Measurements from ENCODE around the gene SECISBP2.

The SECISBP2 gene

DNA sequence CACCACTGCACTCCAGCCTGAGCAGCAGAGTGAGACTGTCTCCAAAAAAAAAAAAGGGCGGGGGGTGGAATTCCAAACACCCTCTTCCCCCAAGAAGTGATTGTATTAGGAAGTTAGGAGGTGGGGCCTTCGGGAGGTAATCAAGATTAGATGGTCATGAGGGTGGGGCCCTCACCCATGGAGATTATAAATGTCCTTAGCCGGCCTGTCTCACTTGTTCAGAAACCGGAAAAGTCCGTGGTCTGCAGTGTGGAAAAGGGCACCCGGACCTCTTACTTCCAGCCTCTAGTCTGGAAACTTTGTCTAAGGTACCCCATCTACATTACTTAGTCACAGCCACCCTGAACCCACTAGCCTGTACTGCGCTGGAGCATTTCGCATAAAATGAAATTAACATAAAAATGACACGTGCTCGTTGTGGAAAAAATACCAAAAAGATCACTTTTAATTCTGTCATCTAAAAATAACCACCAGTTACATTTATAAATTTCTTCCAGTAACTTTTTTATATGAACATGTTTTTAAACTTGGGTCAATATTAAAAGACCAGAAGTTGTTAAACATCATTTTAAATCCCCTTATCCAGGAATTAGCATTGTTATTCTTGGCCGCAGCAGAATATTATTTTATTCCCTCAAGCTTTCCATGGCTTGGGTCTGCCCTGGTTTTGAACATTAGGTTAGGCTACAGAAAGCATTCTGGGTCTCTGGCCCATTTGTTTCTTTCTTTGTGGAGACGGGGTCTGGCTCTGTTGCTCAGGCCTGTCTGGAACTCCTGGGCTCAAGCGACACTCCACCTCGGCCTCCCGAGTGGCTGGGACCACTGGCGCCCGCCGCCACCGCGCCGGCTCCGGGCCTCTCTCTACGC is 8.5 kb upstream of the SECISBP2 start:
- Histone ChIP-seq H3K79me1 (replicated peaks; ENCODE audit: low read length, poor library complexity, severe bottlenecking) (peaks cover 8% of the 10 kb centered on the region), H4K91ac (ENCODE audit: low read length) (peak overlapping the region; percentile 96), H3K27me3 (ENCODE audit: control insufficient read depth in 1 of 2, insufficient read depth in 1 of 2, low read length in 2 of 2) (no peaks in the 10 kb centered on the region), H2BK15ac (ENCODE audit: low read depth, poor library complexity, severe bottlenecking) (peak overlapping the region; percentile 92), H4K8ac (ENCODE audit: low read length) (peak overlapping the region; percentile 96), H3K4me2 (ENCODE audit: low read length, poor library complexity, severe bottlenecking) (peak overlapping the region; percentile 86), H3K27ac (ENCODE audit: low read length, poor library complexity, severe bottlenecking) (peak overlapping the region; percentile 67), H3K9me3 (ENCODE audit: control insufficient read depth, low read length) (no peaks in the 10 kb centered on the region), H3K18ac (ENCODE audit: low read depth in 1 of 2, low read length in 2 of 2) (peak overlapping the region; percentile 96 to 100), H3K36me3 (ENCODE audit: control insufficient read depth in 1 of 2, insufficient read depth in 2 of 2, low read depth in 1 of 2, low read length in 2 of 2) (peaks cover 0 to 16% of the 10 kb centered on the region in 2 experiments), H3K14ac (ENCODE audit: low read length in 2 of 2) (peak overlapping the region in 1 of 2 experiments; percentile 98), H2BK5ac (ENCODE audit: low read depth, low read length, poor library complexity, severe bottlenecking) (peak overlapping the region; percentile 95), H2AK5ac (ENCODE audit: low read length, severe bottlenecking) (peak overlapping the region; percentile 97), H3K9ac (ENCODE audit: low read length) (peak overlapping the region; percentile 99), H2BK12ac (ENCODE audit: low read length in 2 of 2) (no peak overlapping the region), H3K4ac (ENCODE audit: low read depth in 1 of 2, low read length in 2 of 2) (peak overlapping the region; percentile 98 to 100), H3K23ac (ENCODE audit: low read length in 2 of 2) (peak overlapping the region in 1 of 2 experiments; percentile 96), H2BK120ac (ENCODE audit: low read depth, low read length) (peak overlapping the region; percentile 84), H2AFZ (ENCODE audit: low read depth, low read length) (peak overlapping the region; percentile 93), H3K4me3 (ENCODE audit: insufficient read depth in 1 of 2, low read depth in 1 of 2, low read length in 2 of 2) (peak overlapping the region; percentile 77 to 89), H3K4me1 (ENCODE audit: control insufficient read depth, insufficient read depth, low read depth, low read length) (peaks cover 2% of the 10 kb centered on the region)
- peak; percentile 23 for DNase-seq
- WGBS = 42% methylated on average over 14 of the region's 23 CpGs

DNA sequence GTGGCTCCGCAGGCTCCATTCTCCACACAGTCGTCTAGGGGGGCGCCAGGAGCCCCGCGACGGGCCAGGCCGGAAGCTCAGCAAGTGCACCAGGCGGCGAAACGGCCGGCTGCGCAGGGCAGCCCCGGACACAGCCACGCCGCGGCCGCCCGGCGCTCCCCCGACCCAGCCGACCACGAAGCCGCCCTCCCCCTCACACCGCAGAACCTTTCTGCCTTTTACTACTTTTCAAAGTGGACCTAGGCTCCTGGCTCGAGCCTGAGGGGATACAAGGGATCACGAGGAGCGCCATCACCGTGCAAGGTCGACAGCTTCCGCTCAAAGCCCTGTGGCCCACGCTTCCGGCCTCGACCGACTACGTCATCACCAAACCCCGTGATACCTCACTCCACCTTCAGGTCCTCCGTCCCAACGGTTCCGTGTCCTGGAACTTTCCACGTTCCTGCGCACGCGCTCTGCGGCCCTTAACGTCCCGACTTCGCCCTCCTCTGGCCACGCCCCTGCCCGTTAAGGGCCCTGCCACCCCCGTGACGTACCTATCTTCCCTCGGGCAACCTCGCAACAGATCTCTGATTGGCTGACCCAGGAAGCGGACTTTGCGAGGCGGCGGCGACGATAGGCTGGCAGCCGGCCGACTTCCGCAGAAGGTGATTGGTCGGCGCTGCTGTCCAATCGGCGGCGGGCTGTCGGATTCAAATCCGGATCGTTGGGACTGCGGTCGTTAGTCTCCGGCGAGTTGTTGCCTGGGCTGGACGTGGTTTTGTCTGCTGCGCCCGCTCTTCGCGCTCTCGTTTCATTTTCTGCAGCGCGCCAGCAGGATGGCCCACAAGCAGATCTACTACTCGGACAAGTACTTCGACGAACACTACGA is 7.6 kb upstream of the SECISBP2 start, which contains the start of gene CKS2:
CKS2 (plus strand) TSS at position 721 of the 871 bp plus-strand sequence; CDS start at position 819, 98 bp downstream.
- H3K4me3 ChIP-seq (ENCODE audit: insufficient read depth in 1 of 2, low read depth in 1 of 2, low read length in 2 of 2) = peak within 1 kb of the TSS; percentile 91 to 96
- H2AFZ ChIP-seq (ENCODE audit: low read depth, low read length) = peak within 1 kb of the TSS; percentile 93
- H3K36me3 ChIP-seq (ENCODE audit: control insufficient read depth in 1 of 2, insufficient read depth in 2 of 2, low read depth in 1 of 2, low read length in 2 of 2) = peaks cover 0 to 18% of the 10 kb centered on the region in 2 experiments
- peak within 1 kb of the TSS; percentile 92 for H2BK15ac ChIP-seq (ENCODE audit: low read depth, poor library complexity, severe bottlenecking)
- peak within 1 kb of the TSS; percentile 96 for H4K8ac ChIP-seq (ENCODE audit: low read length)
- peak within 1 kb of the TSS; percentile 99 for H3K9ac ChIP-seq (ENCODE audit: low read length)
- H4K91ac ChIP-seq (ENCODE audit: low read length) = peak within 1 kb of the TSS; percentile 96
- DNase-seq = peak; percentile 100
- H2BK12ac ChIP-seq (ENCODE audit: low read length in 2 of 2) = peak within 1 kb of the TSS in 1 of 2 experiments; percentile 72
- peak within 1 kb of the TSS; percentile 90 for H2AK5ac ChIP-seq (ENCODE audit: low read length, severe bottlenecking)
- peak within 1 kb of the TSS; percentile 84 for H2BK120ac ChIP-seq (ENCODE audit: low read depth, low read length)
- H2BK5ac ChIP-seq (ENCODE audit: low read depth, low read length, poor library complexity, severe bottlenecking) = peak within 1 kb of the TSS; percentile 95
- peak within 1 kb of the TSS; percentile 86 for H3K4me2 ChIP-seq (ENCODE audit: low read length, poor library complexity, severe bottlenecking)
- H3K23ac ChIP-seq (ENCODE audit: low read length in 2 of 2) = peak within 1 kb of the TSS in 1 of 2 experiments; percentile 96
- no peaks in the 10 kb centered on the region for H3K9me3 ChIP-seq (ENCODE audit: control insufficient read depth, low read length)
- H3K27me3 ChIP-seq (ENCODE audit: control insufficient read depth in 1 of 2, insufficient read depth in 1 of 2, low read length in 2 of 2) = no peaks in the 10 kb centered on the region
- WGBS = under 1% methylated on average over 80 of the region's 86 CpGs
- H3K4me1 ChIP-seq (ENCODE audit: control insufficient read depth, insufficient read depth, low read depth, low read length) = peaks cover 2% of the 10 kb centered on the region
- peaks cover 8% of the 10 kb centered on the region for H3K79me1 ChIP-seq (replicated peaks; ENCODE audit: low read length, poor library complexity, severe bottlenecking)
- peak within 1 kb of the TSS; percentile 67 for H3K27ac ChIP-seq (ENCODE audit: low read length, poor library complexity, severe bottlenecking)
- peak within 1 kb of the TSS; percentile 98 to 100 for H3K4ac ChIP-seq (ENCODE audit: low read depth in 1 of 2, low read length in 2 of 2)
- peak within 1 kb of the TSS in 1 of 2 experiments; percentile 98 for H3K14ac ChIP-seq (ENCODE audit: low read length in 2 of 2)
- peak within 1 kb of the TSS; percentile 96 to 100 for H3K18ac ChIP-seq (ENCODE audit: low read depth in 1 of 2, low read length in 2 of 2)

DNA sequence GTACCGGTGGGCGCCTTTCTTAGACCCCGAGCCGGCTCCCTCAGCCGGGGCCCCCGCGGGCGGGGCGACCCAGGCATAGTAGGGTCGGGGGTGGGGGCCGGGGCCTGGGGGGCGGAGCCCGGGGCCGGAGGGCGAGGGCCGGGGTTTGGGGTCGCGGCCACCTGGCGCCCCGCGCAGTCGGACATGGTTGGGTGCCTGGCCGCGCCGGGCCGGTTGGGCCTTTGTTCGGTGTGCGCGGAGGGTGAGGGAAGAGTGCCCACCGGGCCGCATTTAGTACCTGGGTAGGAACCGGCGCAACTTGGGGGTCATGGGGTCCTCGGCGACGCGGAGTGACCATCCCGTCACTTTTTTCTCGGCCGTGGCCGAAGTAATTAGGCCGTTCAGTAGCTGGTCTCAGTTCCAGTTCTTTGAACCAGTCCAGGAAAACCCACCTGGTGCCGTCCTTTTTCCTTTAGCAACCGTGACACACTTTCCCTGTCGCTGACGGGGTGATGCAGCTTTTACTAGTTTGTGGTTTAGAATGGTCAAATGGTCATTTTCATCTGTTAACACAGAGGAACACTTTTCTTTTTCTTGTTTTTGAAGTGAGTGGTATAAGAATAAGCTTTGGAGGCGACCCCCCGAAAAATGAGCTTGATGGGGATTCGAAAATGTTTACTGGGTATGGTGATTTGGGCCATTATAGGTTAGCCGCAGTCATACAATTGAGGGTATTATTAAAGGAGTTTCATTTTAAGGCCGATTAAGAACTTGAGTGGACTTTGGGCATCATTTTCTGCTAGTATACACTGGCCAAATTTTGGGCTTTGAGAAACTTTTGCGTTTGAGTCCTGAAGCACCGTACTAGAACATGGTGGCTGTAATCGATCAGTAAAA is 6.7 kb upstream of the SECISBP2 start:
- 1% methylated on average over 49 of the region's 54 CpGs for WGBS
- no peak overlapping the region for H4K8ac ChIP-seq (ENCODE audit: low read length)
- H3K18ac ChIP-seq (ENCODE audit: low read depth in 1 of 2, low read length in 2 of 2) = peak overlapping the region in 1 of 2 experiments; percentile 84
- peak; percentile 34 for DNase-seq
- H3K79me1 ChIP-seq (replicated peaks; ENCODE audit: low read length, poor library complexity, severe bottlenecking) = peaks cover 8% of the 10 kb centered on the region
- peak overlapping the region; percentile 91 to 96 for H3K4me3 ChIP-seq (ENCODE audit: insufficient read depth in 1 of 2, low read depth in 1 of 2, low read length in 2 of 2)
- H4K91ac ChIP-seq (ENCODE audit: low read length) = peak overlapping the region; percentile 21
- H3K14ac ChIP-seq (ENCODE audit: low read length in 2 of 2) = peak overlapping the region in 1 of 2 experiments; percentile 79
- H2BK120ac ChIP-seq (ENCODE audit: low read depth, low read length) = peak overlapping the region; percentile 39
- no peak overlapping the region for H2AK5ac ChIP-seq (ENCODE audit: low read length, severe bottlenecking)
- peak overlapping the region; percentile 13 for H3K27ac ChIP-seq (ENCODE audit: low read length, poor library complexity, severe bottlenecking)
- H3K9me3 ChIP-seq (ENCODE audit: control insufficient read depth, low read length) = no peaks in the 10 kb centered on the region
- peak overlapping the region; percentile 46 to 80 for H3K4ac ChIP-seq (ENCODE audit: low read depth in 1 of 2, low read length in 2 of 2)
- H2BK12ac ChIP-seq (ENCODE audit: low read length in 2 of 2) = peak overlapping the region in 1 of 2 experiments; percentile 72
- H3K4me2 ChIP-seq (ENCODE audit: low read length, poor library complexity, severe bottlenecking) = peak overlapping the region; percentile 54
- peak overlapping the region; percentile 88 for H3K9ac ChIP-seq (ENCODE audit: low read length)
- peaks cover 0 to 26% of the 10 kb centered on the region in 2 experiments for H3K36me3 ChIP-seq (ENCODE audit: control insufficient read depth in 1 of 2, insufficient read depth in 2 of 2, low read depth in 1 of 2, low read length in 2 of 2)
- no peak overlapping the region for H2BK15ac ChIP-seq (ENCODE audit: low read depth, poor library complexity, severe bottlenecking)
- no peaks in the 10 kb centered on the region for H3K27me3 ChIP-seq (ENCODE audit: control insufficient read depth in 1 of 2, insufficient read depth in 1 of 2, low read length in 2 of 2)
- no peak overlapping the region for H2BK5ac ChIP-seq (ENCODE audit: low read depth, low read length, poor library complexity, severe bottlenecking)
- no peak overlapping the region for H2AFZ ChIP-seq (ENCODE audit: low read depth, low read length)
- H3K23ac ChIP-seq (ENCODE audit: low read length in 2 of 2) = no peak overlapping the region
- H3K4me1 ChIP-seq (ENCODE audit: control insufficient read depth, insufficient read depth, low read depth, low read length) = peaks cover 2% of the 10 kb centered on the region
